B cell (primary cell): Measurements from ENCODE around the gene PRSS8. TPM values are rescaled to one million over a fixed set of nuclear protein-coding genes. Genes with fewer than 3 reads are reported as not detected.

Experiments used
- ATAC-seq: fragments of 200-7000 bp; cut with Tn5 transposase; one replicate; pipeline ENCODE4 v1.10.0; 2021; ENCODE audit warnings: low read depth, mild to moderate bottlenecking, moderate number of reproducible peaks, moderate library complexity
- CTCF ChIA-PET: fragments of 350-600 bp; sonication (Branson Sonifier 250); formaldehyde crosslinking; loops from one replicate; lab custom pipeline; 2021; ENCODE audit warnings: antibody characterized with exemption, inconsistent platforms; lab: Charles Lee
- POLR2A ChIA-PET: fragments of 350-600 bp; sonication (Branson Sonifier 250); formaldehyde crosslinking; loops from one replicate; lab custom pipeline; 2021; ENCODE audit warnings: antibody characterized with exemption; lab: Charles Lee
- DNase-seq: peaks from one replicate; pipeline ENCODE4 v3.0.0; 2013
- H2AFZ ChIP-seq: 2 replicates; pipeline ENCODE4 v1.6.1; 2012; ENCODE audit warnings: mild to moderate bottlenecking, low read depth, low read length; ENCODE audit not compliant: insufficient read depth, poor library complexity, severe bottlenecking
- H3K27ac ChIP-seq, 2 donors: 1 replicate in 1 of 2; 2 replicates in 1 of 2; pipeline ENCODE4 v1.5.1; 2012 to 2013; ENCODE audit warnings: low read length in 2 of 2, mild to moderate bottlenecking in 2 of 2, moderate library complexity in 1 of 2
- H3K27me3 ChIP-seq, 4 experiments: fragments of 200-600 bp in 1 of 4; sonication (generic) in 1 of 4; replicated peaks in 1 of 4; 1 replicate in 2 of 4; 2 replicates in 2 of 4; pipeline versions ENCODE4 v1.6.1 to v1.7.0; 2013 to 2016; ENCODE audit warnings: low read length in 3 of 4, mild to moderate bottlenecking in 2 of 4, mixed read lengths in 1 of 4, moderate library complexity in 1 of 4; ENCODE audit not compliant: insufficient read depth in 4 of 4, control insufficient read depth in 3 of 4; ENCODE audit errors: control extremely low read depth in 1 of 4
- H3K36me3 ChIP-seq, 2 experiments: replicated peaks in 1 of 2; 1 replicate in 1 of 2; 2 replicates in 1 of 2; pipeline versions ENCODE4 v1.6.1 to v1.7.1; 2013; ENCODE audit warnings: low read length in 1 of 2; ENCODE audit not compliant: insufficient read depth in 2 of 2, control insufficient read depth in 1 of 2; ENCODE audit errors: control extremely low read depth in 1 of 2, extremely low read depth in 1 of 2
- H3K4me1 ChIP-seq, 2 donors: fragments of 200-600 bp in 1 of 2; sonication (generic) in 1 of 2; 1 replicate in 1 of 2; 2 replicates in 1 of 2; pipeline versions ENCODE4 v1.5.1 to v1.6.1; 2013 to 2017; ENCODE audit warnings: low read length in 2 of 2; ENCODE audit not compliant: control insufficient read depth in 2 of 2, insufficient read depth in 2 of 2
- H3K4me2 ChIP-seq: replicated peaks from 2 replicates; pipeline ENCODE3; 2012; ENCODE audit warnings: mild to moderate bottlenecking, low read depth, low read length; ENCODE audit not compliant: poor library complexity, severe bottlenecking
- H3K4me3 ChIP-seq, 5 experiments: fragments of 200-600 bp in 1 of 5; sonication (generic) in 1 of 5; 1 replicate in 3 of 5; 2 replicates in 2 of 5; pipeline versions ENCODE4 v1.5.1 to v1.7.0; 2011 to 2016; ENCODE audit warnings: low read length in 4 of 5, mild to moderate bottlenecking in 4 of 5, low read depth in 2 of 5, control low read depth in 1 of 5, moderate library complexity in 1 of 5; ENCODE audit not compliant: insufficient read depth in 1 of 5; ENCODE audit errors: control extremely low read depth in 1 of 5, extremely low read depth in 1 of 5
- H3K79me2 ChIP-seq: fragments of 200-600 bp; sonication (generic); one replicate; pipeline ENCODE4 v1.6.0; 2016; ENCODE audit warnings: low read length; ENCODE audit not compliant: control insufficient read depth, insufficient read depth
- H3K9ac ChIP-seq: fragments of 200-600 bp; sonication (generic); 2 replicates; pipeline ENCODE4 v1.6.1; 2017; ENCODE audit warnings: mild to moderate bottlenecking, low read length, moderate library complexity
- H3K9me3 ChIP-seq, 3 donors: one replicate each; pipeline versions ENCODE4 v1.6.1 to v1.7.1; 2013; ENCODE audit warnings: low read length in 2 of 3; ENCODE audit not compliant: control insufficient read depth in 2 of 3, insufficient read depth in 1 of 3; ENCODE audit errors: control extremely low read depth in 1 of 3
- H4K20me1 ChIP-seq: 2 replicates; pipeline ENCODE4 v1.6.0; 2012; ENCODE audit warnings: mild to moderate bottlenecking, low read length; ENCODE audit not compliant: insufficient read depth, control insufficient read depth, poor library complexity, severe bottlenecking
- H3K27ac Mint-ChIP-seq: one replicate; pipeline ENCODE4 v1.8.0; 2021; ENCODE audit warnings: mixed read lengths
- H3K27me3 Mint-ChIP-seq: one replicate; pipeline ENCODE4 v1.8.0; 2021; ENCODE audit warnings: mixed read lengths
- H3K4me1 Mint-ChIP-seq: one replicate; pipeline ENCODE4 v1.8.0; 2021; ENCODE audit warnings: mixed read lengths
- H3K4me3 Mint-ChIP-seq: one replicate; pipeline ENCODE4 v1.8.0; 2021; ENCODE audit warnings: mixed read lengths
- H3K9me3 Mint-ChIP-seq: one replicate; pipeline ENCODE4 v1.8.0; 2022; ENCODE audit warnings: mixed read lengths; ENCODE audit not compliant: insufficient read depth
- CTCF ChIP-seq: fragments of 200-600 bp; IDR thresholded peaks from one replicate; pipeline ENCODE4 v1.8.0; 2022; ENCODE audit warnings: antibody characterized with exemption, mild to moderate bottlenecking
- EZH2 ChIP-seq: IDR thresholded peaks from 2 replicates; pipeline ENCODE4 v1.6.1; 2012; ENCODE audit warnings: borderline replicate concordance, low read depth, mild to moderate bottlenecking, moderate library complexity, low read length; ENCODE audit not compliant: insufficient read depth, poor library complexity, severe bottlenecking
- WGBS: methylation state at CpG from one replicate; pipeline ENCODE4 v1.1.5; 2013; ENCODE audit warnings: missing lambda C conversion rate; ENCODE audit not compliant: insufficient coverage; 5-methylcytosine and 5-hydroxymethylcytosine counted together
- intact Hi-C: fragments of 100-400 bp; cut with micrococcal nuclease; formaldehyde crosslinking; loops from one replicate; pipeline ENCODE4 v1.10.0; 2022
- polyA plus RNA-seq: library from polyadenylated mRNA; depleted of rRNA; stranded (reverse); fragments of >200 nt; gene quantifications from 2 replicates; pipeline ENCODE4 v1.2.3, GENCODE V29; 2012
- total RNA-seq, 2 donors: library from RNA; stranded (reverse); fragments of 120-200 nt in 1 of 2; gene quantifications; 1 replicate in 1 of 2; 2 replicates in 1 of 2; pipeline versions ENCODE4 v1.2.3 to v1.2.4, GENCODE V29; 2013 to 2022

Gene PRSS8
- total and polyA plus RNA-seq, 2 donors (not counting 1 experiment from before 2014, with no cell fraction given) = not detected

DNA sequence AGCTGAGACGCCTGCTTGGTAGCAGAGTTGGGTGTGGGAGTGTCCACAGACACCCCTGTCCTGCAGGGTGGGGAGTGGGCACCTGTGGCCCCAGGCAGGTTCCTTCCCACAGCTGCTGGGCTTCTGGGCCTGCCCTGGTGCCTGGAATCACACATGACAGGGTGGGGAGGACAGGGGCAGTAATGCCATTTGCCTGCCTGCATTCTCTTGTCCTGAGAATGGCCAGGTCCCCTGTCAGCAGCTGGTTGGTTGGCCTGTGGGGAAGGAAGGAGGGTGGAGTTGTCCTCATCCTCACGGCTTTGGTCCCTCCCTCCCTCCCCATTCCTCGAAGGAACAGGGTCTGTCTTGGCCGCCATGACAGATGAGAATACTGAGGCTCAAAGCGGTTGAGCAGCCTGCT lies 52.0 kb downstream of the PRSS8 start:
- intact Hi-C loops = no loop called here
- POLR2A ChIA-PET = no interaction called here
- peaks cover 9% of the 10 kb centered on the region for H3K4me1 Mint-ChIP-seq
- Histone ChIP-seq H3K27ac (no peak overlapping the region), H3K4me3 (no peak overlapping the region), H3K9ac (no peak overlapping the region), H3K4me2 (no peak overlapping the region), H3K36me3 (peaks cover 0 to 47% of the 10 kb centered on the region in 2 experiments), H3K27me3 (no peaks in the 10 kb centered on the region), H4K20me1 (peaks cover 58% of the 10 kb centered on the region), H3K4me1 (peaks cover 0 to 4% of the 10 kb centered on the region in 2 donors), H3K79me2 (peaks cover 52% of the 10 kb centered on the region), H2AFZ (no peak overlapping the region), H3K9me3 (no peaks in the 10 kb centered on the region)
- 100% methylated on average over 3 of the region's 5 CpGs for WGBS
- ATAC-seq (no peak), DNase-seq (no peak)
- no peak overlapping the region for H3K4me3 Mint-ChIP-seq
- no peak for TF ChIP-seq EZH2
- no peak for TF ChIP-seq CTCF
- H3K27ac Mint-ChIP-seq = no peak overlapping the region
- CTCF ChIA-PET = no interaction called here
- H3K9me3 Mint-ChIP-seq = no peaks in the 10 kb centered on the region
- H3K27me3 Mint-ChIP-seq = no peaks in the 10 kb centered on the region

- Histone ChIP-seq H3K36me3 (peaks cover 0 to 51% of the 10 kb centered on the region in 2 experiments), H3K4me1 (peaks cover 0 to 4% of the 10 kb centered on the region in 2 donors), H3K27me3 (no peaks in the 10 kb centered on the region), H3K9me3 (no peaks in the 10 kb centered on the region), H3K9ac (no peak overlapping the region), H2AFZ (no peak overlapping the region), H3K27ac (no peak overlapping the region), H3K4me3 (no peak overlapping the region), H3K4me2 (no peak overlapping the region), H3K79me2 (peaks cover 55% of the 10 kb centered on the region), H4K20me1 (peaks cover 63% of the 10 kb centered on the region)
- Mint-ChIP-seq H3K9me3 (no peaks in the 10 kb centered on the region), H3K27ac (no peak overlapping the region), H3K4me1 (peaks cover 10% of the 10 kb centered on the region), H3K27me3 (no peaks in the 10 kb centered on the region), H3K4me3 (no peak overlapping the region)
- ChIA-PET CTCF (no interaction called here), POLR2A (no interaction called here)
- TF ChIP-seq CTCF (no peak), EZH2 (no peak)
- no peak for ATAC-seq
- intact Hi-C loops = no loop called here
- WGBS = no CpG with 5 or more reads among the region's 9 CpGs
- DNase-seq = no peak
These were observed 52.4 kb downstream of the PRSS8 start for GRCh38 chr16:31083081-31083480.
